H9 (cell line): ENCODE results near the gene WDR64. TPM values are rescaled to one million over a fixed set of nuclear protein-coding genes. Genes with fewer than 3 reads are reported as not detected.

ENCODE experiments used
- DNase-seq: peaks from one replicate; pipeline ENCODE4 v3.0.0-alpha.2; 2017
- H2AFZ ChIP-seq: one replicate; pipeline ENCODE4 v1.6.1; 2013; ENCODE audit warnings: mild to moderate bottlenecking, low read length, control low read depth, moderate library complexity
- H2AK5ac ChIP-seq: 2 replicates; pipeline ENCODE4 v1.6.1; 2013; ENCODE audit warnings: low read length, control low read depth, mixed read lengths; ENCODE audit not compliant: insufficient read length
- H2BK120ac ChIP-seq: one replicate; pipeline ENCODE4 v1.6.1; 2013; ENCODE audit warnings: low read depth, mild to moderate bottlenecking, low read length, control low read depth, inconsistent platforms; ENCODE audit not compliant: poor library complexity, severe bottlenecking
- H2BK12ac ChIP-seq: 2 replicates; pipeline ENCODE4 v1.6.1; 2013; ENCODE audit warnings: low read length, control low read depth, mixed read lengths, low read depth; ENCODE audit not compliant: insufficient read length
- H2BK15ac ChIP-seq: 2 replicates; pipeline ENCODE4 v1.6.1; 2013; ENCODE audit warnings: low read depth, low read length, control low read depth
- H2BK20ac ChIP-seq: one replicate; pipeline ENCODE4 v1.6.1; 2013; ENCODE audit warnings: low read depth, mild to moderate bottlenecking, low read length, control low read depth, inconsistent platforms; ENCODE audit not compliant: poor library complexity, severe bottlenecking
- H2BK5ac ChIP-seq: 2 replicates; pipeline ENCODE4 v1.6.1; 2013; ENCODE audit warnings: low read length, control low read depth, mixed read lengths; ENCODE audit not compliant: insufficient read length
- H3K14ac ChIP-seq: 2 replicates; pipeline ENCODE4 v1.6.1; 2013; ENCODE audit warnings: low read length, control low read depth; ENCODE audit not compliant: insufficient read depth
- H3K18ac ChIP-seq: 2 replicates; pipeline ENCODE4 v1.6.1; 2013; ENCODE audit warnings: low read depth, mild to moderate bottlenecking, mixed read lengths, low read length, control low read depth; ENCODE audit not compliant: insufficient read length
- H3K23ac ChIP-seq: 2 replicates; pipeline ENCODE4 v1.6.1; 2013; ENCODE audit warnings: low read length, control low read depth, mixed read lengths, low read depth; ENCODE audit not compliant: insufficient read length
- H3K23me2 ChIP-seq: 2 replicates; pipeline ENCODE4 v1.6.1; 2013; ENCODE audit warnings: low read depth, mild to moderate bottlenecking, mixed read lengths, low read length, control low read depth; ENCODE audit not compliant: insufficient read length, poor library complexity, severe bottlenecking
- H3K27ac ChIP-seq: 2 replicates; pipeline ENCODE4 v1.5.1; 2013; ENCODE audit warnings: low read length, control low read depth, mixed read lengths, low read depth; ENCODE audit not compliant: insufficient read length
- H3K27me3 ChIP-seq: 2 replicates; pipeline ENCODE4 v1.6.1; 2013; ENCODE audit warnings: low read length, control low read depth, inconsistent platforms; ENCODE audit not compliant: insufficient read depth
- H3K4ac ChIP-seq: 2 replicates; pipeline ENCODE4 v1.6.1; 2013; ENCODE audit warnings: low read depth, mild to moderate bottlenecking, control low read depth, inconsistent platforms, low read length, moderate library complexity
- H3K4me1 ChIP-seq: 2 replicates; pipeline ENCODE4 v1.6.1; 2013; ENCODE audit warnings: low read length, control low read depth, inconsistent platforms; ENCODE audit not compliant: insufficient read depth
- H3K4me2 ChIP-seq: 2 replicates; pipeline ENCODE4 v1.6.1; 2013; ENCODE audit warnings: low read length, control low read depth, mixed read lengths; ENCODE audit not compliant: insufficient read length, insufficient read depth
- H3K56ac ChIP-seq: 2 replicates; pipeline ENCODE4 v1.6.1; 2013; ENCODE audit warnings: low read depth, mild to moderate bottlenecking, mixed read lengths, low read length, control low read depth; ENCODE audit not compliant: insufficient read length
- H3K79me1 ChIP-seq: 2 replicates; pipeline ENCODE4 v1.6.1; 2013; ENCODE audit warnings: low read depth, mild to moderate bottlenecking, moderate library complexity, low read length, control low read depth, inconsistent platforms; ENCODE audit not compliant: insufficient read depth, poor library complexity, severe bottlenecking
- H3K79me2 ChIP-seq: 2 replicates; pipeline ENCODE4 v1.6.1; 2013; ENCODE audit warnings: low read length, control low read depth, inconsistent platforms; ENCODE audit not compliant: insufficient read depth
- H3K9ac ChIP-seq: 2 replicates; pipeline ENCODE4 v1.6.1; 2013; ENCODE audit warnings: low read length, control low read depth, mixed read lengths; ENCODE audit not compliant: insufficient read length; ENCODE audit errors: extremely low read depth
- H3K9me3 ChIP-seq: one replicate; pipeline ENCODE4 v1.6.1; 2013; ENCODE audit warnings: low read depth, low read length, inconsistent platforms; ENCODE audit not compliant: control insufficient read depth
- H3T11ph ChIP-seq: one replicate; pipeline ENCODE4 v1.6.1; 2013; ENCODE audit warnings: mild to moderate bottlenecking, low read length, control low read depth, inconsistent platforms
- H4K20me1 ChIP-seq: one replicate; pipeline ENCODE4 v1.6.1; 2013; ENCODE audit not compliant: control insufficient read depth, insufficient read length, insufficient read depth
- H4K5ac ChIP-seq: 2 replicates; pipeline ENCODE4 v1.6.1; 2013; ENCODE audit warnings: low read depth, mild to moderate bottlenecking, mixed read lengths, low read length, control low read depth; ENCODE audit not compliant: insufficient read length
- H4K8ac ChIP-seq: replicated peaks from 2 replicates; pipeline ENCODE4 v1.6.1; 2013; ENCODE audit warnings: low read length, control low read depth, mixed read lengths, low read depth; ENCODE audit not compliant: insufficient read length
- H4K91ac ChIP-seq: 2 replicates; pipeline ENCODE4 v1.6.1; 2013; ENCODE audit warnings: low read depth, mild to moderate bottlenecking, moderate library complexity, mixed read lengths, low read length, control low read depth; ENCODE audit not compliant: insufficient read length
- H3K27ac Mint-ChIP-seq, 3 experiments: 2 replicates in 2 of 3; 3 replicates in 1 of 3; pipeline ENCODE4 v1.8.0; 2020 to 2021; ENCODE audit warnings: mixed read lengths in 3 of 3, mild to moderate bottlenecking in 1 of 3, moderate library complexity in 1 of 3
- H3K27me3 Mint-ChIP-seq: 2 replicates; pipeline ENCODE4 v1.8.0; 2021; ENCODE audit warnings: low read depth, mild to moderate bottlenecking, moderate library complexity, mixed read lengths
- H3K36me3 Mint-ChIP-seq, 3 experiments: 2 replicates in 2 of 3; 3 replicates in 1 of 3; pipeline ENCODE4 v1.8.0; 2020 to 2021; ENCODE audit warnings: low read depth in 3 of 3, mixed read lengths in 3 of 3; ENCODE audit not compliant: insufficient read depth in 1 of 3
- H3K4me1 Mint-ChIP-seq, 2 experiments: 2 replicates each; pipeline ENCODE4 v1.8.0; 2020; ENCODE audit warnings: mixed read lengths in 2 of 2
- H3K4me3 Mint-ChIP-seq, 2 experiments: 2 replicates in 1 of 2; 3 replicates in 1 of 2; pipeline ENCODE4 v1.8.0; 2020 to 2021; ENCODE audit warnings: mild to moderate bottlenecking in 2 of 2, mixed read lengths in 2 of 2, moderate library complexity in 1 of 2
- H3K9me3 Mint-ChIP-seq, 2 experiments: 2 replicates in 1 of 2; 3 replicates in 1 of 2; pipeline ENCODE4 v1.8.0; 2020; ENCODE audit warnings: mild to moderate bottlenecking in 2 of 2, mixed read lengths in 2 of 2, moderate library complexity in 1 of 2
- WGBS: extraction: QIAGEN DNeasy Blood & Tissue Kit; methylation state at CpG from one replicate; pipeline ENCODE4 v1.1.7; 2013; ENCODE audit warnings: missing lambda C conversion rate, low lambda C conversion rate, mixed read lengths; ENCODE audit not compliant: insufficient read length; ENCODE audit errors: extremely low coverage; 5-methylcytosine and 5-hydroxymethylcytosine counted together
- total RNA-seq: library from RNA; stranded (reverse); gene quantifications from 2 replicates; pipeline ENCODE4 v1.2.1, GENCODE V29; 2021
- TF ChIP-seq, protein P1 (sequence below): fragments of 200-600 bp; sonication (generic); conservative IDR thresholded peaks from 3 replicates; pipeline ENCODE4 v1.8.0; 2021; ENCODE audit warnings: antibody characterized with exemption, mild to moderate bottlenecking

The WDR64 gene
- total RNA-seq, 1 experiment from 2014 or later = not detected

DNA sequence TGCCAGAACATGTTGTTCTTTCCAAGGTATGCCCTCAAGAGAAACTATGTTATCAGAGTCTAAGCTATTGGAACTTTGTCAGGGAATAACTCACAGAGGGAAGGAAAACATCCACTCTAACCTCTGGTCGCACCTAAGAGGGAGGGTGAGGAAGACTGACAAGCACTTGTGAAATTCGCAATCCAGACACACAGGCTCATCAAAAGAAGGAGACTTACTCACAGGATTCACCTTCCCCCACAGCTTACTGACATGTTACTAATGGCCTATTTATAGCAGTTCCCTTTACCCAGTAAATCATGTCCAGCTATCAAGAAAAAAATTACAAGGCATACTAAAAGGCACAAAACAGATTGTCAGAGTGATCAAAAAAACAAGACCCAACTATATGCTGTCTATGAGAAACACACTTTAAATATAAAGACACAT, 36.9 kb downstream of the WDR64 start:
- H4K20me1 ChIP-seq = no peaks in the 10 kb centered on the region
- H2AK5ac ChIP-seq = no peak overlapping the region
- H3K27me3 ChIP-seq = no peaks in the 10 kb centered on the region
- Mint-ChIP-seq H3K4me1 (no peaks in the 10 kb centered on the region), H3K36me3 (no peaks in the 10 kb centered on the region), H3K9me3 (no peaks in the 10 kb centered on the region), H3K27me3 (no peaks in the 10 kb centered on the region), H3K27ac (no peak overlapping the region), H3K4me3 (no peak overlapping the region)
- no peak overlapping the region for H2BK15ac ChIP-seq
- no peak overlapping the region for H3K18ac ChIP-seq
- no peak overlapping the region for H3K23ac ChIP-seq
- H3K79me2 ChIP-seq = no peaks in the 10 kb centered on the region
- no peaks in the 10 kb centered on the region for H3K9me3 ChIP-seq
- H4K91ac ChIP-seq = no peak overlapping the region
- H3K56ac ChIP-seq = no peak overlapping the region
- WGBS = no CpG with 5 or more reads among the region's 2 CpGs
- no peak for DNase-seq
- H3K27ac ChIP-seq = no peak overlapping the region
- H3T11ph ChIP-seq = no peak overlapping the region
- no peaks in the 10 kb centered on the region; the same call in 1 of the 2 replicates for H3K4me1 ChIP-seq
- no peak overlapping the region for H3K9ac ChIP-seq
- H4K8ac ChIP-seq = no peak overlapping the region
- H2BK120ac ChIP-seq = no peak overlapping the region
- TF ChIP-seq, protein P1, sequence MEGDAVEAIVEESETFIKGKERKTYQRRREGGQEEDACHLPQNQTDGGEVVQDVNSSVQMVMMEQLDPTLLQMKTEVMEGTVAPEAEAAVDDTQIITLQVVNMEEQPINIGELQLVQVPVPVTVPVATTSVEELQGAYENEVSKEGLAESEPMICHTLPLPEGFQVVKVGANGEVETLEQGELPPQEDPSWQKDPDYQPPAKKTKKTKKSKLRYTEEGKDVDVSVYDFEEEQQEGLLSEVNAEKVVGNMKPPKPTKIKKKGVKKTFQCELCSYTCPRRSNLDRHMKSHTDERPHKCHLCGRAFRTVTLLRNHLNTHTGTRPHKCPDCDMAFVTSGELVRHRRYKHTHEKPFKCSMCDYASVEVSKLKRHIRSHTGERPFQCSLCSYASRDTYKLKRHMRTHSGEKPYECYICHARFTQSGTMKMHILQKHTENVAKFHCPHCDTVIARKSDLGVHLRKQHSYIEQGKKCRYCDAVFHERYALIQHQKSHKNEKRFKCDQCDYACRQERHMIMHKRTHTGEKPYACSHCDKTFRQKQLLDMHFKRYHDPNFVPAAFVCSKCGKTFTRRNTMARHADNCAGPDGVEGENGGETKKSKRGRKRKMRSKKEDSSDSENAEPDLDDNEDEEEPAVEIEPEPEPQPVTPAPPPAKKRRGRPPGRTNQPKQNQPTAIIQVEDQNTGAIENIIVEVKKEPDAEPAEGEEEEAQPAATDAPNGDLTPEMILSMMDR = no peak
- H4K5ac ChIP-seq = no peak overlapping the region
- no peaks in the 10 kb centered on the region for H3K79me1 ChIP-seq
- no peak overlapping the region for H2BK5ac ChIP-seq
- H3K23me2 ChIP-seq = no peaks in the 10 kb centered on the region
- H2BK12ac ChIP-seq = no peak overlapping the region
- no peak overlapping the region for H2BK20ac ChIP-seq
- no peak overlapping the region for H3K4me2 ChIP-seq
- no peak overlapping the region for H3K14ac ChIP-seq
- H3K4ac ChIP-seq = no peak overlapping the region
- H2AFZ ChIP-seq = no peak overlapping the region
